GM12878 (cell line): Measurements from ENCODE around the gene CERCAM. TPM values are rescaled to one million over a fixed set of nuclear protein-coding genes. Genes with fewer than 3 reads are reported as not detected.

Experiments used
- ATAC-seq: fragments of 200-7000 bp; cut with Tn5 transposase; 3 replicates; pipeline ENCODE4 v1.9.1; 2020; ENCODE audit warnings: mild to moderate bottlenecking, moderate library complexity
- BruUV-seq: library from RNA; stranded (reverse); fragments of 400-500 nt; replicated peaks from 2 replicates; lab custom pipeline; 2021; lab: Mats Ljungman, UMichigan
- CTCF ChIA-PET: fragments of 300-600 bp; sonication (Branson Sonifier 250); formaldehyde crosslinking; extraction: SDS; loops from one replicate; lab custom pipeline; 2021; ENCODE audit warnings: inconsistent platforms; lab: Yijun Ruan, JAX
- POLR2A ChIA-PET: fragments of 350-600 bp; formaldehyde crosslinking; extraction: SDS; loops from one replicate; lab custom pipeline; 2021; ENCODE audit warnings: inconsistent platforms; lab: Charles Lee
- RAD21 ChIA-PET: fragments of 300-600 bp; sonication (Branson Sonifier 250); formaldehyde crosslinking; loops from one replicate; lab custom pipeline; 2023; ENCODE audit warnings: antibody characterized with exemption; ENCODE audit not compliant: unreplicated experiment; lab: Charles Lee
- SMC1A ChIA-PET: fragments of 300-600 bp; sonication (Branson Sonifier 250); formaldehyde crosslinking; loops from one replicate; lab custom pipeline; 2023; ENCODE audit not compliant: unreplicated experiment, uncharacterized antibody; lab: Charles Lee
- DNase-seq: peaks from one replicate; pipeline ENCODE4 v3.0.0-alpha.2; 2011; ENCODE audit warnings: low read depth, low spot score
- FAIRE-seq: peaks from 3 replicates; lab custom pipeline; 2011; peaks lifted over from hg19 to GRCh38; lab: Jason Lieb, UNC
- H2AFZ ChIP-seq: 2 replicates; pipeline ENCODE4 v1.6.0; 2011; ENCODE audit warnings: low read depth, low read length, control low read depth; ENCODE audit not compliant: control insufficient read depth
- H3K27ac ChIP-seq: 2 replicates; pipeline ENCODE4 v1.5.1; 2011; ENCODE audit warnings: control low read depth; ENCODE audit not compliant: control insufficient read depth, insufficient read depth
- H3K27me3 ChIP-seq, 2 experiments: replicated peaks in 1 of 2; 2 replicates each; pipeline versions ENCODE4 v1.6.0 to v1.6.1; 2011; ENCODE audit warnings: low read length in 1 of 2; ENCODE audit not compliant: control insufficient read depth in 2 of 2, insufficient read depth in 2 of 2
- H3K36me3 ChIP-seq, 2 experiments: 2 replicates each; pipeline ENCODE4 v1.5.1; 2011; ENCODE audit warnings: low read length in 1 of 2; ENCODE audit not compliant: control insufficient read depth in 2 of 2, insufficient read depth in 2 of 2
- H3K4me1 ChIP-seq: 2 replicates; pipeline ENCODE4 v1.6.1; 2011; ENCODE audit warnings: mild to moderate bottlenecking, low read length, moderate library complexity, mixed read lengths; ENCODE audit not compliant: control insufficient read depth, insufficient read depth
- H3K4me2 ChIP-seq: 2 replicates; pipeline ENCODE4 v1.6.0; 2011; ENCODE audit warnings: control low read depth; ENCODE audit not compliant: control insufficient read depth, insufficient read depth
- H3K4me3 ChIP-seq: fragments of 200-600 bp; sonication (generic); 2 replicates; pipeline ENCODE4 v1.5.1; 2016
- H3K79me2 ChIP-seq: 2 replicates; pipeline ENCODE4 v1.6.0; 2011; ENCODE audit warnings: low read length; ENCODE audit not compliant: control insufficient read depth, insufficient read depth
- H3K9ac ChIP-seq: 2 replicates; pipeline ENCODE4 v1.8.0; 2011; ENCODE audit warnings: low read length, control low read depth, mixed read lengths; ENCODE audit not compliant: control insufficient read depth, insufficient read depth
- H3K9me3 ChIP-seq: replicated peaks from 3 replicates; pipeline ENCODE4 v1.5.1; 2011; ENCODE audit warnings: mild to moderate bottlenecking, low read length; ENCODE audit not compliant: control insufficient read depth, insufficient read depth
- H4K20me1 ChIP-seq: 2 replicates; pipeline ENCODE4 v1.6.0; 2011; ENCODE audit not compliant: control insufficient read depth, insufficient read depth
- BACH1 ChIP-seq: fragments of 450-650 bp; IDR thresholded peaks from 2 replicates; pipeline ENCODE4 v1.6.1; 2017; ENCODE audit warnings: mild to moderate bottlenecking, borderline replicate concordance
- BMI1 ChIP-seq: fragments of 450-650 bp; IDR thresholded peaks from 2 replicates; pipeline ENCODE4 v1.6.1; 2016; ENCODE audit warnings: mild to moderate bottlenecking, moderate library complexity, borderline replicate concordance
- CBX3 ChIP-seq: fragments of 200-600 bp; sonication (generic); IDR thresholded peaks from 2 replicates; pipeline ENCODE4 v1.6.1; 2016; ENCODE audit warnings: low read depth, borderline replicate concordance
- E2F4 ChIP-seq: IDR thresholded peaks from 2 replicates; pipeline ENCODE4 v1.6.1; 2012; ENCODE audit warnings: low read depth, low read length, improper control_type of control experiment
- EZH2 ChIP-seq: IDR thresholded peaks from 2 replicates; pipeline ENCODE4 v1.6.1; 2012; ENCODE audit warnings: low read depth, mild to moderate bottlenecking, control low read depth, inconsistent platforms, low read length, borderline replicate concordance; ENCODE audit not compliant: control insufficient read depth
- HCFC1 ChIP-seq: fragments of 150-350 bp; IDR thresholded peaks from 2 replicates; pipeline ENCODE4 v1.6.1; 2014; ENCODE audit warnings: low read length
- MXI1 ChIP-seq: fragments of 150-350 bp; IDR thresholded peaks from 2 replicates; pipeline ENCODE4 v1.6.1; 2011; ENCODE audit warnings: low read depth, mild to moderate bottlenecking, inconsistent platforms, low read length, improper control_type of control experiment
- NR2F1 ChIP-seq: fragments of 450-650 bp; conservative IDR thresholded peaks from 2 replicates; pipeline ENCODE4 v1.6.1; 2017; ENCODE audit warnings: mild to moderate bottlenecking
- RBBP5 ChIP-seq: fragments of 200-600 bp; sonication (generic); conservative IDR thresholded peaks from 2 replicates; pipeline ENCODE4 v1.6.1; 2016
- RELB ChIP-seq: fragments of 450-650 bp; IDR thresholded peaks from 2 replicates; pipeline ENCODE4 v1.6.1; 2017; ENCODE audit warnings: low read depth, mild to moderate bottlenecking, moderate library complexity
- SIX5 ChIP-seq: IDR thresholded peaks from 2 replicates; pipeline ENCODE4 v1.6.1; 2011; ENCODE audit warnings: mild to moderate bottlenecking, low read depth, low read length, moderate library complexity; ENCODE audit not compliant: severe bottlenecking
- TBL1XR1 ChIP-seq: IDR thresholded peaks from 2 replicates; pipeline ENCODE4 v1.6.1; 2012; ENCODE audit warnings: low read depth, low read length, improper control_type of control experiment
- YY1 ChIP-seq: IDR thresholded peaks from 2 replicates; pipeline ENCODE4 v1.6.1; 2011; ENCODE audit warnings: low read depth, mild to moderate bottlenecking, low read length
- ZBED1 ChIP-seq: IDR thresholded peaks from 2 replicates; pipeline ENCODE4 v1.6.1; 2016; ENCODE audit warnings: borderline replicate concordance
- ZNF217 ChIP-seq: fragments of 450-650 bp; IDR thresholded peaks from 2 replicates; pipeline ENCODE4 v1.6.1; 2017; ENCODE audit warnings: antibody characterized with exemption, mild to moderate bottlenecking
- ZZZ3 ChIP-seq: IDR thresholded peaks from 2 replicates; pipeline ENCODE4 v1.6.1; 2011; ENCODE audit warnings: low read depth; ENCODE audit not compliant: control insufficient read depth, insufficient read length
- WGBS: methylation state at CpG from one replicate; pipeline ENCODE4 v1.1.6; 2016; ENCODE audit warnings: low lambda C conversion rate; ENCODE audit not compliant: insufficient replicate concordance, insufficient coverage; ENCODE audit errors: missing lambda C conversion rate; 5-methylcytosine and 5-hydroxymethylcytosine counted together
- in situ Hi-C: fragments of 300-500 bp; cut with MboI; formaldehyde crosslinking; loops from 9 replicates; pipeline ENCODE4 v1.14.3; 2018; ENCODE audit warnings: mixed read lengths
- intact Hi-C: fragments of 100-400 bp; cut with micrococcal nuclease; formaldehyde crosslinking; loops from one replicate; pipeline ENCODE4 v1.14.2; 2022; ENCODE audit not compliant: unreplicated experiment
- polyA plus RNA-seq, 11 experiments: library from polyadenylated mRNA; depleted of rRNA in 4 of 11; unstranded in 6 of 11; stranded (reverse) in 5 of 11; fragments of >200 nt; fragmentation: Nextera tagmentation in 4 of 11; fragmentation: Illumina TruSeq in 1 of 11; extraction: Ambion mirVana in 4 of 11; extraction: Trizol in 1 of 11; gene quantifications; 1 replicate in 1 of 11; 2 replicates in 10 of 11; pipeline versions ENCODE4 v1.2.1 to v1.2.3, GENCODE V29; 2011 to 2016; ENCODE audit warnings: inconsistent platforms in 2 of 11, missing spikeins in 2 of 11, low read depth in 1 of 11
- total RNA-seq, 4 experiments: library from RNA; depleted of rRNA in 3 of 4; stranded (reverse); fragments of >200 nt in 3 of 4; fragmentation: Illumina TruSeq in 1 of 4; extraction: Trizol in 1 of 4; gene quantifications; 2 replicates each; pipeline versions ENCODE4 v1.2.1 to v1.2.3, GENCODE V29; 2013 to 2021

Gene CERCAM
- total and polyA plus RNA-seq, 10 of the 15 experiments (the other 5 are each of a cell fraction or from before 2014, with no cell fraction given), result 0.05 to 6.7 (median 0.71) TPM

- TF ChIP-seq MXI1, result no peak
Measured at GRCh38 chr9:128375865-128376264, 44.8 kb upstream of the CERCAM start (continued).

- ChIA-PET RAD21 (no interaction called here), POLR2A (no interaction called here), CTCF (no interaction called here), SMC1A (interaction anchor here (2.1 kb wide), 1 partner anchor 20 kb away, joined by 4 read pairs; no protein-coding TSS in a partner anchor)
- WGBS, result 87% methylated on average over 6 of the region's 6 CpGs
- intact Hi-C loops, result no loop called here
- TF ChIP-seq BACH1 (no peak), TBL1XR1 (no peak), CBX3 (no peak), ZNF217 (no peak), EZH2 (no peak), ZZZ3 (no peak), RBBP5 (no peak), SIX5 (no peak), ZBED1 (no peak), RELB (no peak), YY1 (no peak), NR2F1 (no peak), HCFC1 (no peak), BMI1 (no peak), E2F4 (no peak), MXI1 (no peak)
- BruUV-seq, result TSS peak; percentile 10
- Histone ChIP-seq H3K4me3 (no peak overlapping the region), H3K27me3 (no peaks in the 10 kb centered on the region), H4K20me1 (no peaks in the 10 kb centered on the region), H3K4me1 (no peaks in the 10 kb centered on the region), H3K79me2 (no peaks in the 10 kb centered on the region), H3K4me2 (no peak overlapping the region), H3K36me3 (peaks cover 7 to 21% of the 10 kb centered on the region in 2 experiments), H3K9ac (no peak overlapping the region), H3K27ac (no peak overlapping the region), H2AFZ (no peak overlapping the region), H3K9me3 (no peaks in the 10 kb centered on the region)
- ATAC-seq (no peak), DNase-seq (no peak), FAIRE-seq (no peak)
- in situ Hi-C loops, result no loop called here
Measured at GRCh38 chr9:128382261-128382660, 38.4 kb upstream of the CERCAM start.
